ENCODE data around the gene C11orf91. TPM values are rescaled to one million over a fixed set of nuclear protein-coding genes. Genes with fewer than 3 reads are reported as not detected.
"Not testable (repeated sequence)": the region's sequence is repeated elsewhere in the genome, so short reads cannot be mapped to it uniquely, and the experiment has no call there.

C11orf91 gene
- total RNA-seq, 1 donor from 2014 or later = 0.69 TPM

DNA sequence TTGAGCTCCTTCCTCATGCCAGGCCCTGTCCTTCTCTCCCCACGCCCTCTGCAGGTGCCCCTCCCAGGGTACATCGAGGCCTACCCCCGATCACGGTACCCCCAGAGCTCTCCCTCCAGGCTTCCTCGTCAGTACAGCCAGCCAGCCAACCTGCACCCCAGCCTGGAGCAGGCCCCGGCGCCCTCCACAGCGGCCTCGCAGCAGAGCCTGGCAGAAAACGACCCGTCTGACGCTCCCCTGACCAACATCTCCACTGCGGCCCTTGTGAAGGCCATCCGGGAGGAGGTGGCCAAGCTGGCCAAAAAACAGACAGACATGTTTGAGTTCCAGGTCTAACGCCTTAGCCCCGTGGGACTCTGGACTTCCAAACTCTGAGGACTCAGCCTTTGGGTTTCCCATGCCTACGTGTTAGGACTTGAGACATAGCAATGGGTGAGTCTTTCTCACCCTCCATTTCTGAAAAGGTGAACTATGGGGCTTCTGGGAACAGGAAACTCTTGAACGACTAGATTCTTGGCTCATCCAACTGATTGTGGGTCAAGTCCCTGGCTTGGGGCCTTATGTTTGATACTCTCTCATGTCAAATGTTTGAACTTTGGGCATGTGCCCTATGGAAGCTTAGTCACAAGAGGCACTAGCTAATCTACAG, 32.7 kb downstream of the C11orf91 start:
- Mint-ChIP-seq H3K4me1 (ENCODE audit: low read depth) (no peaks in the 10 kb centered on the region), H3K4me3 (ENCODE audit: low read depth) (no peak overlapping the region)

DNA sequence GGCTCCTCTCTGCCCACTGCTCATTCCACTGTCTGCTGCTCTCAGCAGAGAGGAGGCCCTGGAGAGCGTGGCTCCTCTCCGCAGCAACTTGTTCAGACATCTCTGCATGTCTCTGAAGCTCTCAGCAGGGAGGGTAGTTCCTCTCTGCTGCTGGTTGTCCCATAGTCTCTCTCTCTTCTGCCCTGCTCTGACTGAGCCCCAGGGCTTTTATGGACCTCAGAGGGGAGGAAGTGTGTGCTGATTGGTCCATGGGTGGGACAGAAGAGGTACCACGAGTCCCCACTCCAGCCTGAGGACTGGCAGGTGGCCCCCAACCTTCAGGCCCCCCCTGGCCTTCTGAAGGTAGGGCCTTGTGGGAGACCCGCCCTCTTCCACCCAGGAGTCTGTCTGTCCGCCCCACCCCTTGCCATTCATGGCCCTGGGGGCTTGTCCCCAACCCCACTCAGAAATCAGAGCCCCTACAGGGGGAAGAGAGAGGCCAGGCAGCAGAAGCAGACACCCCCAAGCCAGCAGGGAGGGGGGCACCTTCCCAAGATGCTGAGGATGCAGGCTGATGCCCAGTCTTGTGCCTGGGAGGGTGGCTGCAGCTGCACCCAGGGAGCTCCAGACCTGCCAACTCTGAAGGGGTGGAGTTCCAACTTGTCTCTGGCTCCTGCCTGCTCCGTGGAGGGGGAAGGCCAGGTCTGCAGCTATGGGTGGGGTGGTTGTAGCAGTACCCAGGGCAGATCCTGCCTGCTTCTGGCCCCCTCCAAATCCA, 35.1 kb downstream of the C11orf91 start:
- no peaks in the 10 kb centered on the region for H3K27me3 Mint-ChIP-seq
- no peaks in the 10 kb centered on the region for H3K9me3 Mint-ChIP-seq (ENCODE audit: low read depth)
- DNase-seq (ENCODE audit: low spot score, unreplicated experiment) = no peak
- no peak for TF ChIP-seq CTCF (IDR thresholded peaks at IDR 0.05; ENCODE audit: unreplicated experiment)
- H3K4me3 Mint-ChIP-seq (ENCODE audit: low read depth) = no peak overlapping the region
- H3K36me3 Mint-ChIP-seq (ENCODE audit: insufficient read depth) = peaks cover 7% of the 10 kb centered on the region
- H3K27ac Mint-ChIP-seq = no peak overlapping the region
- H3K4me1 Mint-ChIP-seq (ENCODE audit: low read depth) = no peaks in the 10 kb centered on the region

More for the DNA sequence above, 32.7 kb downstream of the C11orf91 start:
- H3K36me3 Mint-ChIP-seq (ENCODE audit: insufficient read depth) = peaks cover 7% of the 10 kb centered on the region
- no peaks in the 10 kb centered on the region for H3K9me3 Mint-ChIP-seq (ENCODE audit: low read depth)
- no peaks in the 10 kb centered on the region for H3K27me3 Mint-ChIP-seq
- no peak overlapping the region for H3K27ac Mint-ChIP-seq
- no peak for DNase-seq (ENCODE audit: low spot score, unreplicated experiment)
- no peak for TF ChIP-seq CTCF (IDR thresholded peaks at IDR 0.05; ENCODE audit: unreplicated experiment)

- Mint-ChIP-seq H3K27me3 (no peaks in the 10 kb centered on the region), H3K36me3 (ENCODE audit: insufficient read depth) (peaks cover 7% of the 10 kb centered on the region), H3K9me3 (ENCODE audit: low read depth) (no peaks in the 10 kb centered on the region), H3K27ac (no peak overlapping the region), H3K4me1 (ENCODE audit: low read depth) (no peaks in the 10 kb centered on the region), H3K4me3 (ENCODE audit: low read depth) (no peak overlapping the region)
- TF ChIP-seq CTCF (IDR thresholded peaks at IDR 0.05; ENCODE audit: unreplicated experiment) = no peak
- DNase-seq (ENCODE audit: low spot score, unreplicated experiment) = no peak
Measured at GRCh38 chr11:33664827-33665226, 35.8 kb downstream of the C11orf91 start.

DNA sequence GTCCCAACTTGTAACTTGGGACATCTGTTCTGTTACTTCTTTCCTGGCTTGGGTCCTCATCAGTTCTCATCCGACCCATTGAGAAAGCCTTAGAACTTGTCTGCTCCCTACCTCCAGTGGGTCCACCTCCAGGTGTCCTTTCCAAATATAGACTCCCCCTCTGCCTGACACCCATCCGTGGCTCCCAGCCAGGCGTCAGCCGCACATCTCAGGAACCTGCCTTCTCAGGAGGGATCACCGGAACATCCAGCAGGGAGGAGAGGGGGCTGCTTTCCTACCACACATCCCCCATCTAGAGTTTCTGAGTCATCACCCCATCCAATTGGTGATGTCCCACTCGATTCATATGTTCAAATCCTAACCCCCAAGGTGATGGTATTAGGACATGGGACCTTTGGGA, 36.5 kb downstream of the C11orf91 start:
- Mint-ChIP-seq H3K27me3 (no peaks in the 10 kb centered on the region), H3K27ac (no peak overlapping the region), H3K4me3 (ENCODE audit: low read depth) (no peak overlapping the region)

GRCh38 chr11:33663121-33663520, 37.5 kb downstream of the C11orf91 start:
- Mint-ChIP-seq H3K9me3 (ENCODE audit: low read depth) (no peaks in the 10 kb centered on the region), H3K27me3 (no peaks in the 10 kb centered on the region), H3K27ac (no peak overlapping the region), H3K4me1 (ENCODE audit: low read depth) (no peaks in the 10 kb centered on the region), H3K36me3 (ENCODE audit: insufficient read depth) (peaks cover 4% of the 10 kb centered on the region), H3K4me3 (ENCODE audit: low read depth) (no peak overlapping the region)
- TF ChIP-seq CTCF (IDR thresholded peaks at IDR 0.05; ENCODE audit: unreplicated experiment) = no peak
- no peak for DNase-seq (ENCODE audit: low spot score, unreplicated experiment)

More for the DNA sequence above, 36.5 kb downstream of the C11orf91 start:
- Mint-ChIP-seq H3K9me3 (ENCODE audit: low read depth) (no peaks in the 10 kb centered on the region), H3K4me1 (ENCODE audit: low read depth) (no peaks in the 10 kb centered on the region), H3K36me3 (ENCODE audit: insufficient read depth) (peaks cover 7% of the 10 kb centered on the region)
- DNase-seq (ENCODE audit: low spot score, unreplicated experiment) = no peak
- TF ChIP-seq CTCF (IDR thresholded peaks at IDR 0.05; ENCODE audit: unreplicated experiment) = no peak

- DNase-seq (ENCODE audit: low spot score, unreplicated experiment); H3K27me3 Mint-ChIP-seq; H3K27ac Mint-ChIP-seq; H3K4me3 Mint-ChIP-seq (ENCODE audit: low read depth); H3K4me1 Mint-ChIP-seq (ENCODE audit: low read depth); H3K36me3 Mint-ChIP-seq (ENCODE audit: insufficient read depth); H3K9me3 Mint-ChIP-seq (ENCODE audit: low read depth): not testable (repeated sequence)
Measured at GRCh38 chr11:33661526-33661925, 39.1 kb downstream of the C11orf91 start.
